Heart left ventricle (tissue), 16 donors: Measurements from ENCODE around the gene WNK3. TPM values are rescaled to one million over a fixed set of nuclear protein-coding genes. Genes with fewer than 3 reads are reported as not detected.

ENCODE experiments used
- ATAC-seq, 4 donors: fragments of 200-7000 bp; cut with Tn5 transposase; one replicate each; pipeline ENCODE4 v1.9.1; 2020 to 2022; ENCODE audit warnings: moderate library complexity in 4 of 4, mild to moderate bottlenecking in 3 of 4, moderate number of reproducible peaks in 1 of 4
- DNase-seq, 5 donors: peaks; one replicate each; pipeline ENCODE4 v3.0.0-alpha.2; 2020
- H3K27ac ChIP-seq, 12 donors: fragments of 200-600 bp; sonication (generic) in 4 of 12; one replicate each; pipeline versions ENCODE4 v1.5.0 to v1.8.0; 2016 to 2022; ENCODE audit warnings: mild to moderate bottlenecking in 2 of 12
- H3K27me3 ChIP-seq, 9 donors: fragments of 200-600 bp; sonication (generic) in 2 of 9; one replicate each; pipeline versions ENCODE4 v1.5.1 to v1.8.0; 2016 to 2022; ENCODE audit warnings: mild to moderate bottlenecking in 3 of 9
- H3K36me3 ChIP-seq, 9 donors: fragments of 200-600 bp; sonication (generic) in 2 of 9; one replicate each; pipeline versions ENCODE4 v1.5.0 to v1.8.0; 2018 to 2022; ENCODE audit warnings: mild to moderate bottlenecking in 2 of 9
- H3K4me1 ChIP-seq, 12 donors: fragments of 200-600 bp; sonication (generic) in 4 of 12; one replicate each; pipeline versions ENCODE4 v1.5.0 to v1.8.0; 2016 to 2022; ENCODE audit warnings: mild to moderate bottlenecking in 3 of 12
- H3K4me3 ChIP-seq, 12 donors: fragments of 200-600 bp; sonication (generic) in 4 of 12; one replicate each; pipeline versions ENCODE4 v1.5.0 to v1.8.0; 2017 to 2022; ENCODE audit warnings: mild to moderate bottlenecking in 9 of 12, moderate library complexity in 4 of 12
- H3K9me3 ChIP-seq, 12 donors: fragments of 200-600 bp; sonication (generic) in 4 of 12; one replicate each; pipeline versions ENCODE4 v1.5.0 to v1.8.0; 2016 to 2022; ENCODE audit warnings: mild to moderate bottlenecking in 1 of 12
- POLR2A ChIP-seq, 2 donors: fragments of 450-650 bp; IDR thresholded peaks; one replicate each; pipeline ENCODE4 v1.6.1; 2017; ENCODE audit warnings: antibody characterized with exemption in 2 of 2, mild to moderate bottlenecking in 2 of 2, moderate library complexity in 2 of 2
- WGBS, 4 donors: extraction: QIAGEN DNeasy Blood & Tissue Kit in 2 of 4; methylation state at CpG; one replicate each; pipeline versions ENCODE4 v1.1.5 to v1.1.7; 2013 to 2018; 5-methylcytosine and 5-hydroxymethylcytosine counted together
- intact Hi-C, 10 donors: fragments of 100-400 bp; cut with DNase I; formaldehyde crosslinking; loops; one replicate each; pipeline versions ENCODE4 v1.11.1 to v1.14.2; 2022
- polyA plus RNA-seq, 2 donors: library from polyadenylated mRNA; stranded (reverse); fragments of 200-250 nt; gene quantifications; one replicate each; pipeline ENCODE4 v1.2.3, GENCODE V29; 2013
- total RNA-seq, 9 donors: library from RNA; depleted of rRNA in 2 of 9; stranded (reverse); fragments of >200 nt in 2 of 9; fragmentation: NEBNext Ultra II Directional in 3 of 9; extraction: Animal tissue kit (Norgen Biotek cat#: 25700) in 3 of 9; gene quantifications; one replicate each; pipeline versions ENCODE4 v1.1.0 to v1.2.4, GENCODE V29; 2016 to 2023
- TF ChIP-seq, protein P1 (sequence below), 12 donors: fragments of 200-600 bp; sonication (generic) in 4 of 12; IDR thresholded peaks; one replicate each; pipeline versions ENCODE4 v1.5.0 to v1.8.0; 2018 to 2022; ENCODE audit warnings: antibody characterized with exemption in 12 of 12, mild to moderate bottlenecking in 5 of 12
- donor health status: ischemic (EF 13 %, LVEDD 7.1; RV severe dilation, severe dysfunction).
- donor health status: healthy with polysubstance abuse.
- donor health status: DM: no; HTN: yes; CAD: no.
- donor health status: DM: no; HTN: no; CAD: no.
- donor health status: ischemic (EF 25% LVEDD 6.9; RV normal size, moderate dysfunction).
- donor health status: ischemic (EF 25% LVEDD 5.7; RV mildly dilated, moderate dysfunction).
- donor health status: healthy.
- donor health status: DM: yes; HTN: yes; CAD: no.
- donor health status: ischemic (EF 35%, LVEDD 5.7; RV mildly dilated, moderate dysfunction).
- donor health status: nonischemic (EF 11% LVEDD 7.7; RV severe dilation, severe dysfunction).
- donor health status: DM: yes; HTN: yes; CAD: no.
- donor health status: PGD.
- donor health status: ischemic (EF 29% LVEDD 5.4; RV normal size, mild dysfunction).
- donor health status: nonischemic (EF 23%, LVEDD 6.1; RV moderate dilation, normal function).

The WNK3 gene
- total and polyA plus RNA-seq, 11 donors = 0.19 to 2.1 (median 0.67) TPM

DNA sequence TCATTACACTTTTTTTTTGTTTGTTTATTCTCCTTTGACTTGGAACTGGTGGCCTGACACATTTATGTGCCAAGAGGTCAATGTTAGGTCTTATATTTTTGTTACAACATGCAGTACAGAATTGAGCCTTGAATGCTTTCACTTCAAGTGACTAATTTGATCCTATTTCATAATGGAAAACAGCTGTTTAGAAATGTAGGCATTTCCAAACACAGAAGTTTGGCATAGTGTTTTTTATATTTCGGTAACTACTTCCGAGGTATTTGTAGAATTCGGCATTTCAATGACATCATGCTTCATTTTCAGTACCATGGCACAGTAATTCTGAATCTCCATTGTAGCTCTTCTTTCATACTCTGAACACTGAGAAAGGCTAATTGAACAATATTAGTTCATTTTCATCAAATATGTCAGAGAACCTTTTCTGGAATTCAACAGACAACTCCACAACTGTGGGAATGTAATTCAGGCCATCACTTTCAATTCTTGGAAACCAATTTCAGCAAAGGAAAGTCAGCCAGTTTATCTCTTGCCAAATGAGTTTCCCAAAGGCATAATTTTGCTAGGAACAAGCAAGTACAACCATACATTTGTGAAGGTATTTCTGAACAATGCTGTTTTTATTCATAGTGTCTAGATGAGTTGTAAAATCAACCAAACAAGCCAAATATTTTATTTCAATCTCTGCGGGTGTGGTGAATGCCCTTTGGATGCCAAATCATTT, 186.2 kb downstream of the WNK3 start:
- no peak overlapping the region for H3K27ac ChIP-seq

DNA sequence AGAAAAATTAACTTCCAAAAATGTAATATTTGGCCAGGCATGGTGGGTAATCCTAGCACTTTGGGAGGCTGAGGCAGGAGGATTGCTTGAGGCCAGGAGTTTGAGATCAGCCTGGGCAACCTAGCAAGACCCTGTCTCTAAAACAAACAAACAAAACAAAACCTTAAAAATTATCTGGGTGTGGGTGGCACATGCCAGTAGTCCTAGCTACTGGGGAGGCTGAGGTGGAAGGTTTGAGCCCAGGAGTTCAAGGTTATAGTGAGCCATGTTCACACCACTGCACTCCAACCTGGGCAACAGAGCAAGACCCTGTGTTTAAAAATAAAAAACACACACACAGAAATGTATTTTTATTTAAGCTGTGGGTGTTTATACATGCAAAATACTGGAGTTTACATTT, 186.8 kb downstream of the WNK3 start:
- no peak for DNase-seq
- H3K4me3 ChIP-seq = no peak overlapping the region
- H3K36me3 ChIP-seq = peaks cover 0 to 7% (median 0%) of the 10 kb centered on the region in 9 donors
- H3K27me3 ChIP-seq = peaks cover 0 to 4% (median 0%) of the 10 kb centered on the region in 9 donors
- H3K27ac ChIP-seq = no peak overlapping the region
- H3K4me1 ChIP-seq = no peaks in the 10 kb centered on the region
- no peaks in the 10 kb centered on the region for H3K9me3 ChIP-seq
- intact Hi-C loops = no loop called here
- no peak for ATAC-seq
- TF ChIP-seq, protein P1, sequence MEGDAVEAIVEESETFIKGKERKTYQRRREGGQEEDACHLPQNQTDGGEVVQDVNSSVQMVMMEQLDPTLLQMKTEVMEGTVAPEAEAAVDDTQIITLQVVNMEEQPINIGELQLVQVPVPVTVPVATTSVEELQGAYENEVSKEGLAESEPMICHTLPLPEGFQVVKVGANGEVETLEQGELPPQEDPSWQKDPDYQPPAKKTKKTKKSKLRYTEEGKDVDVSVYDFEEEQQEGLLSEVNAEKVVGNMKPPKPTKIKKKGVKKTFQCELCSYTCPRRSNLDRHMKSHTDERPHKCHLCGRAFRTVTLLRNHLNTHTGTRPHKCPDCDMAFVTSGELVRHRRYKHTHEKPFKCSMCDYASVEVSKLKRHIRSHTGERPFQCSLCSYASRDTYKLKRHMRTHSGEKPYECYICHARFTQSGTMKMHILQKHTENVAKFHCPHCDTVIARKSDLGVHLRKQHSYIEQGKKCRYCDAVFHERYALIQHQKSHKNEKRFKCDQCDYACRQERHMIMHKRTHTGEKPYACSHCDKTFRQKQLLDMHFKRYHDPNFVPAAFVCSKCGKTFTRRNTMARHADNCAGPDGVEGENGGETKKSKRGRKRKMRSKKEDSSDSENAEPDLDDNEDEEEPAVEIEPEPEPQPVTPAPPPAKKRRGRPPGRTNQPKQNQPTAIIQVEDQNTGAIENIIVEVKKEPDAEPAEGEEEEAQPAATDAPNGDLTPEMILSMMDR (IDR thresholded peaks at IDR 0.05) = no peak
- no peak for TF ChIP-seq POLR2A (IDR thresholded peaks at IDR 0.05)

More for the DNA sequence above, 186.2 kb downstream of the WNK3 start:
- intact Hi-C loops = no loop called here
- H3K4me1 ChIP-seq = no peaks in the 10 kb centered on the region
- DNase-seq = no peak
- peaks cover 0 to 7% (median 0%) of the 10 kb centered on the region in 9 donors for H3K36me3 ChIP-seq
- TF ChIP-seq, protein P1 (IDR thresholded peaks at IDR 0.05) = no peak
- TF ChIP-seq POLR2A (IDR thresholded peaks at IDR 0.05) = no peak
- no peak for ATAC-seq
- H3K9me3 ChIP-seq = no peaks in the 10 kb centered on the region
- H3K4me3 ChIP-seq = no peak overlapping the region
- WGBS, 4 donors = 77 to 85% (median 82%) methylated on average over 4 of the region's 4 CpGs
- peaks cover 0 to 4% (median 0%) of the 10 kb centered on the region in 9 donors for H3K27me3 ChIP-seq

DNA sequence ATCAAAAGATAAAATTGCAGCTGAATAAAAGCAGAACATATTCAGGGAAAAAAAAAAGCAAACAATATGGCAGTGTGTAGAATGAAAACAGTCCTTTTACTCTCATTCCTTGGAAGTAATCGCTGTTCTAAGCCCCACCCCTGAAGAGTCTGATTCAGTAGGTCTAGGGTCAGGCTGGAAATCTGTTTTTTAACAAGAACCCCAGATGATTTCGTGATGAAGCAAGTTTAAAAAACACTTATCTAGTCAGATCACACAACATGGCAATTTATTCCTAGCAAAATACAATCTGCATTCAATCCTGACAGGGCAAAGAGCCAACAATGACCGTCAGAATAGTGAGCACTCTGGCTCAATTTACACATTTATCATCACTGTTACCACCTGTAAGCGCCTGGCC, 190.9 kb downstream of the WNK3 start:
- ATAC-seq (no peak), DNase-seq (no peak)
- intact Hi-C loops = no loop called here
- Histone ChIP-seq H3K4me3 (no peak overlapping the region), H3K9me3 (no peaks in the 10 kb centered on the region), H3K27me3 (peaks cover 0 to 4% (median 0%) of the 10 kb centered on the region in 9 donors), H3K4me1 (no peaks in the 10 kb centered on the region), H3K27ac (no peak overlapping the region), H3K36me3 (no peaks in the 10 kb centered on the region)
- WGBS, 4 donors = 45 to 62% (median 54%) methylated on average over 4 of the region's 4 CpGs
- TF ChIP-seq, protein P1 (IDR thresholded peaks at IDR 0.05) = no peak
- TF ChIP-seq POLR2A (IDR thresholded peaks at IDR 0.05) = no peak

DNA sequence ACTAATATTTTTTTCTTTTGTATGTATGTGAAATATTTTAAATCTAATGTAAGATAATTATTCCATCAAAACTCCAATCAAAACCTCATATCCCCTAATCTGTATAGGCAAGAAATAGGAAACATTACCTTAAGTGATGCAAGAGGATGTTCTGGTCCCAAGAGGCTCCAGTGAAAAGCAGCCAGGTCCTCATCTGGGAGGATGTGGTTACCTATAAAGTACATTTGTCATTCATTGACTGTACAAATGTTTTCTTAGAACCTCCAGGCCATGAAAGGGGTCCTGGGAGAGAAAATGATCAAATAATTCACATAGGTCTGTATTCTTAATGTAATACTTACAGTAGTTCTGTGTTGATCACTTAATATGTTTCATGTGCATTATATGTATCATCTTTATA, 200.3 kb downstream of the WNK3 start:
- no peak for TF ChIP-seq POLR2A (IDR thresholded peaks at IDR 0.05)
- TF ChIP-seq, protein P1 (IDR thresholded peaks at IDR 0.05) = no peak

More for the DNA sequence above, 200.3 kb downstream of the WNK3 start:
- Histone ChIP-seq H3K4me3 (no peak overlapping the region), H3K9me3 (no peaks in the 10 kb centered on the region), H3K36me3 (peaks cover 0 to 19% (median 0%) of the 10 kb centered on the region in 9 donors), H3K27me3 (no peaks in the 10 kb centered on the region), H3K4me1 (no peaks in the 10 kb centered on the region), H3K27ac (no peak overlapping the region)
- DNase-seq = no peak
- intact Hi-C loops = no loop called here
- ATAC-seq = no peak

Other genes with a start within 250 kb of the WNK3 start
- 1 to 10 TPM; 3.4 to 8.8 (median 5.9) TPM for gene FAM120C, start 174.8 kb downstream of the WNK3 start, total RNA-seq
- gene FAM120C, start 174.8 kb downstream of the WNK3 start, polyA plus RNA-seq = 1 to 10 TPM; 2.1 to 2.2 TPM
- gene TSR2, start 82.4 kb upstream of the WNK3 start, total RNA-seq = 10 to 100 TPM; 17.7 to 45.4 (median 34.6) TPM
- 10 to 100 TPM; 45.0 to 54.3 TPM for gene TSR2, start 82.4 kb upstream of the WNK3 start, polyA plus RNA-seq
- gene FGD1, start 138.2 kb upstream of the WNK3 start, total RNA-seq = 1 to 10 TPM; 4.3 to 7.5 (median 6.7) TPM
- gene FGD1, start 138.2 kb upstream of the WNK3 start, polyA plus RNA-seq = 1 to 10 TPM; 3.9 to 4.2 TPM
- gene GNL3L, start 172.2 kb upstream of the WNK3 start, total RNA-seq = 10 to 100 TPM; 27.1 to 44.2 (median 37.4) TPM
- gene GNL3L, start 172.2 kb upstream of the WNK3 start, polyA plus RNA-seq = 10 to 100 TPM in 1 of 2 donors, 1 to 10 TPM in 1; 5.6 to 23.1 TPM